ENCODE results near the gene RC3H1. TPM values are rescaled to one million over a fixed set of nuclear protein-coding genes. Genes with fewer than 3 reads are reported as not detected.
"Not testable (repeated sequence)": the region's sequence is repeated elsewhere in the genome, so short reads cannot be mapped to it uniquely, and the experiment has no call there.

The RC3H1 gene
- 56.7 TPM for total RNA-seq (ENCODE audit: unreplicated experiment)
- long read RNA-seq: 0 reads

- Mint-ChIP-seq H3K4me3 (ENCODE audit: unreplicated experiment) (peak within 1 kb of the TSS; percentile 98), H3K36me3 (ENCODE audit: low read depth, unreplicated experiment) (peaks cover 14% of the 10 kb centered on the region), H3K4me1 (ENCODE audit: unreplicated experiment) (peaks cover 34% of the 10 kb centered on the region), H3K27ac (ENCODE audit: unreplicated experiment) (peak within 1 kb of the TSS; percentile 99), H3K27me3 (ENCODE audit: unreplicated experiment) (peaks cover 22% of the 10 kb centered on the region), H3K9me3 (ENCODE audit: unreplicated experiment) (no peaks in the 10 kb centered on the region)
- TF ChIP-seq CTCF (IDR thresholded peaks at IDR 0.05; ENCODE audit: unreplicated experiment): no peak
- DNase-seq (ENCODE audit: low spot score): peak; percentile 86
These were observed at the start of gene RC3H1 for GRCh38 chr1:174022080-174022975. TSS of gene RC3H1 (minus strand) at chr1:174022357. CDS start at chr1:173992985, 29,372 bp downstream.

- Mint-ChIP-seq H3K27ac (ENCODE audit: unreplicated experiment) (no peak overlapping the region), H3K27me3 (ENCODE audit: unreplicated experiment) (no peaks in the 10 kb centered on the region), H3K4me1 (ENCODE audit: unreplicated experiment) (peaks cover 6% of the 10 kb centered on the region), H3K4me3 (ENCODE audit: unreplicated experiment) (no peak overlapping the region), H3K9me3 (ENCODE audit: unreplicated experiment) (no peaks in the 10 kb centered on the region), H3K36me3 (ENCODE audit: low read depth, unreplicated experiment) (no peaks in the 10 kb centered on the region)
- TF ChIP-seq CTCF (IDR thresholded peaks at IDR 0.05; ENCODE audit: unreplicated experiment): no peak
- DNase-seq (ENCODE audit: low spot score): no peak
These were observed 48.5 kb upstream of the RC3H1 start for GRCh38 chr1:174070614-174071013.

GRCh38 chr1:174068000-174068399 is 45.8 kb upstream of the RC3H1 start:
- H3K9me3 Mint-ChIP-seq (ENCODE audit: unreplicated experiment): no peaks in the 10 kb centered on the region
- no peak for TF ChIP-seq CTCF (IDR thresholded peaks at IDR 0.05; ENCODE audit: unreplicated experiment)
- no peak overlapping the region for H3K27ac Mint-ChIP-seq (ENCODE audit: unreplicated experiment)
- H3K4me3 Mint-ChIP-seq (ENCODE audit: unreplicated experiment): no peak overlapping the region
- H3K36me3 Mint-ChIP-seq (ENCODE audit: low read depth, unreplicated experiment): no peaks in the 10 kb centered on the region
- peaks cover 2% of the 10 kb centered on the region for H3K4me1 Mint-ChIP-seq (ENCODE audit: unreplicated experiment)
- no peak for DNase-seq (ENCODE audit: low spot score)
- no peaks in the 10 kb centered on the region for H3K27me3 Mint-ChIP-seq (ENCODE audit: unreplicated experiment)

GRCh38 chr1:174060090-174060489 is 37.9 kb upstream of the RC3H1 start:
- no peak for DNase-seq (ENCODE audit: low spot score)
- no peak overlapping the region for H3K4me3 Mint-ChIP-seq (ENCODE audit: unreplicated experiment)
- H3K36me3 Mint-ChIP-seq (ENCODE audit: low read depth, unreplicated experiment): no peaks in the 10 kb centered on the region
- no peak for TF ChIP-seq CTCF (IDR thresholded peaks at IDR 0.05; ENCODE audit: unreplicated experiment)
- no peak overlapping the region for H3K27ac Mint-ChIP-seq (ENCODE audit: unreplicated experiment)
- no peaks in the 10 kb centered on the region for H3K9me3 Mint-ChIP-seq (ENCODE audit: unreplicated experiment)
- H3K4me1 Mint-ChIP-seq (ENCODE audit: unreplicated experiment): no peaks in the 10 kb centered on the region
- H3K27me3 Mint-ChIP-seq (ENCODE audit: unreplicated experiment): peaks cover 3% of the 10 kb centered on the region

- TF ChIP-seq CTCF (IDR thresholded peaks at IDR 0.05; ENCODE audit: unreplicated experiment): no peak
- Mint-ChIP-seq H3K27ac (ENCODE audit: unreplicated experiment) (no peak overlapping the region), H3K27me3 (ENCODE audit: unreplicated experiment) (peaks cover 3% of the 10 kb centered on the region), H3K4me1 (ENCODE audit: unreplicated experiment) (no peaks in the 10 kb centered on the region), H3K9me3 (ENCODE audit: unreplicated experiment) (no peaks in the 10 kb centered on the region), H3K36me3 (ENCODE audit: low read depth, unreplicated experiment) (no peaks in the 10 kb centered on the region), H3K4me3 (ENCODE audit: unreplicated experiment) (no peak overlapping the region)
- DNase-seq (ENCODE audit: low spot score): no peak
These were observed 36.5 kb upstream of the RC3H1 start for GRCh38 chr1:174058624-174059023.

GRCh38 chr1:174056609-174057008 is 34.5 kb upstream of the RC3H1 start:
- not testable (repeated sequence) for DNase-seq (ENCODE audit: low spot score); H3K4me1 Mint-ChIP-seq (ENCODE audit: unreplicated experiment); H3K27ac Mint-ChIP-seq (ENCODE audit: unreplicated experiment); H3K36me3 Mint-ChIP-seq (ENCODE audit: low read depth, unreplicated experiment); H3K9me3 Mint-ChIP-seq (ENCODE audit: unreplicated experiment); H3K4me3 Mint-ChIP-seq (ENCODE audit: unreplicated experiment); H3K27me3 Mint-ChIP-seq (ENCODE audit: unreplicated experiment)

- H3K36me3 Mint-ChIP-seq (ENCODE audit: low read depth, unreplicated experiment); H3K4me3 Mint-ChIP-seq (ENCODE audit: unreplicated experiment); H3K27ac Mint-ChIP-seq (ENCODE audit: unreplicated experiment); H3K4me1 Mint-ChIP-seq (ENCODE audit: unreplicated experiment); H3K27me3 Mint-ChIP-seq (ENCODE audit: unreplicated experiment); DNase-seq (ENCODE audit: low spot score); H3K9me3 Mint-ChIP-seq (ENCODE audit: unreplicated experiment): not testable (repeated sequence)
These were observed 33.6 kb upstream of the RC3H1 start for GRCh38 chr1:174055797-174056196.

All from endothelial cell (in vitro differentiated cells).